ENCODE measurements around the gene TEX14.
A peak's percentile ranks its signal among the peaks of the same experiment; 100 is the strongest.

Gene TEX14

GRCh38 chr17:58706351-58707140 is 14.7 kb upstream of the TEX14 start:
- Histone ChIP-seq H3K9me3 (ENCODE audit: control insufficient read depth in 5 of 5, low read length in 5 of 5) (no peaks in the 10 kb centered on the region), H3K4me1 (ENCODE audit: control insufficient read depth in 5 of 5, insufficient read depth in 5 of 5, low read length in 5 of 5) (no peaks in the 10 kb centered on the region), H3K36me3 (ENCODE audit: control insufficient read depth in 5 of 5, insufficient read depth in 5 of 5, low read length in 5 of 5) (peaks cover 20 to 29% (median 23%) of the 10 kb centered on the region in 5 donors), H3K9ac (ENCODE audit: low read length in 5 of 5) (no peak overlapping the region), H3K27ac (ENCODE audit: low read depth, low read length) (no peak overlapping the region), H3K4me3 (ENCODE audit: low read depth in 1 of 5, low read length in 5 of 5) (no peak overlapping the region), H3K27me3 (ENCODE audit: control insufficient read depth in 5 of 5, insufficient read depth in 4 of 5, low read length in 5 of 5) (no peaks in the 10 kb centered on the region)

- peaks cover 20 to 36% (median 24%) of the 10 kb centered on the region in 5 donors for H3K36me3 ChIP-seq (ENCODE audit: control insufficient read depth in 5 of 5, insufficient read depth in 5 of 5, low read length in 5 of 5)
- H3K9ac ChIP-seq (ENCODE audit: low read length in 5 of 5): no peak overlapping the region
- no peak overlapping the region for H3K27ac ChIP-seq (ENCODE audit: low read depth, low read length)
These were observed 12.1 kb upstream of the TEX14 start for GRCh38 chr17:58703916-58704286.

GRCh38 chr17:58703137-58703915 is 11.5 kb upstream of the TEX14 start:
- no peaks in the 10 kb centered on the region for H3K27me3 ChIP-seq (ENCODE audit: control insufficient read depth in 5 of 5, insufficient read depth in 4 of 5, low read length in 5 of 5)
- no peak overlapping the region for H3K4me3 ChIP-seq (ENCODE audit: low read depth in 1 of 5, low read length in 5 of 5)
- H3K27ac ChIP-seq (ENCODE audit: low read depth, low read length): no peak overlapping the region
- H3K9me3 ChIP-seq (ENCODE audit: control insufficient read depth in 5 of 5, low read length in 5 of 5): no peaks in the 10 kb centered on the region
- H3K4me1 ChIP-seq (ENCODE audit: control insufficient read depth in 5 of 5, insufficient read depth in 5 of 5, low read length in 5 of 5): no peaks in the 10 kb centered on the region
- H3K9ac ChIP-seq (ENCODE audit: low read length in 5 of 5): no peak overlapping the region
- peaks cover 20 to 36% (median 24%) of the 10 kb centered on the region in 5 donors for H3K36me3 ChIP-seq (ENCODE audit: control insufficient read depth in 5 of 5, insufficient read depth in 5 of 5, low read length in 5 of 5)

More at GRCh38 chr17:58703916-58704286, 12.1 kb upstream of the TEX14 start:
- Histone ChIP-seq H3K4me1 (ENCODE audit: control insufficient read depth in 5 of 5, insufficient read depth in 5 of 5, low read length in 5 of 5) (no peaks in the 10 kb centered on the region), H3K27me3 (ENCODE audit: control insufficient read depth in 5 of 5, insufficient read depth in 4 of 5, low read length in 5 of 5) (no peaks in the 10 kb centered on the region), H3K4me3 (ENCODE audit: low read depth in 1 of 5, low read length in 5 of 5) (no peak overlapping the region), H3K9me3 (ENCODE audit: control insufficient read depth in 5 of 5, low read length in 5 of 5) (no peaks in the 10 kb centered on the region)

GRCh38 chr17:58702708-58703107 is 10.9 kb upstream of the TEX14 start:
- Histone ChIP-seq H3K27ac (ENCODE audit: low read depth, low read length) (no peak overlapping the region), H3K36me3 (ENCODE audit: control insufficient read depth in 5 of 5, insufficient read depth in 5 of 5, low read length in 5 of 5) (peaks cover 16 to 32% (median 22%) of the 10 kb centered on the region in 5 donors), H3K4me1 (ENCODE audit: control insufficient read depth in 5 of 5, insufficient read depth in 5 of 5, low read length in 5 of 5) (no peaks in the 10 kb centered on the region), H3K9ac (ENCODE audit: low read length in 5 of 5) (no peak overlapping the region), H3K4me3 (ENCODE audit: low read depth in 1 of 5, low read length in 5 of 5) (no peak overlapping the region), H3K27me3 (ENCODE audit: control insufficient read depth in 5 of 5, insufficient read depth in 4 of 5, low read length in 5 of 5) (no peaks in the 10 kb centered on the region), H3K9me3 (ENCODE audit: control insufficient read depth in 5 of 5, low read length in 5 of 5) (no peaks in the 10 kb centered on the region)

GRCh38 chr17:58702045-58702476 is 10.2 kb upstream of the TEX14 start:
- no peak overlapping the region for H3K9ac ChIP-seq (ENCODE audit: low read length in 5 of 5)
- H3K4me1 ChIP-seq (ENCODE audit: control insufficient read depth in 5 of 5, insufficient read depth in 5 of 5, low read length in 5 of 5): no peaks in the 10 kb centered on the region
- H3K27me3 ChIP-seq (ENCODE audit: control insufficient read depth in 5 of 5, insufficient read depth in 4 of 5, low read length in 5 of 5): no peaks in the 10 kb centered on the region
- no peak overlapping the region for H3K4me3 ChIP-seq (ENCODE audit: low read depth in 1 of 5, low read length in 5 of 5)
- no peak overlapping the region for H3K27ac ChIP-seq (ENCODE audit: low read depth, low read length)
- peaks cover 15 to 30% (median 20%) of the 10 kb centered on the region in 5 donors for H3K36me3 ChIP-seq (ENCODE audit: control insufficient read depth in 5 of 5, insufficient read depth in 5 of 5, low read length in 5 of 5)
- no peaks in the 10 kb centered on the region for H3K9me3 ChIP-seq (ENCODE audit: control insufficient read depth in 5 of 5, low read length in 5 of 5)

GRCh38 chr17:58699771-58700170 is 7.9 kb upstream of the TEX14 start:
- Histone ChIP-seq H3K9ac (ENCODE audit: low read length in 5 of 5) (no peak overlapping the region), H3K27me3 (ENCODE audit: control insufficient read depth in 5 of 5, insufficient read depth in 4 of 5, low read length in 5 of 5) (no peaks in the 10 kb centered on the region), H3K9me3 (ENCODE audit: control insufficient read depth in 5 of 5, low read length in 5 of 5) (no peaks in the 10 kb centered on the region), H3K36me3 (ENCODE audit: control insufficient read depth in 5 of 5, insufficient read depth in 5 of 5, low read length in 5 of 5) (peaks cover 12 to 26% (median 23%) of the 10 kb centered on the region in 5 donors), H3K4me3 (ENCODE audit: low read depth in 1 of 5, low read length in 5 of 5) (no peak overlapping the region), H3K27ac (ENCODE audit: low read depth, low read length) (no peak overlapping the region), H3K4me1 (ENCODE audit: control insufficient read depth in 5 of 5, insufficient read depth in 5 of 5, low read length in 5 of 5) (no peaks in the 10 kb centered on the region)

GRCh38 chr17:58694826-58695225 is 3.0 kb upstream of the TEX14 start:
- Histone ChIP-seq H3K27me3 (ENCODE audit: control insufficient read depth in 5 of 5, insufficient read depth in 4 of 5, low read length in 5 of 5) (no peaks in the 10 kb centered on the region), H3K9me3 (ENCODE audit: control insufficient read depth in 5 of 5, low read length in 5 of 5) (no peaks in the 10 kb centered on the region), H3K27ac (ENCODE audit: low read depth, low read length) (no peak overlapping the region), H3K9ac (ENCODE audit: low read length in 5 of 5) (peak overlapping the region in 1 of 5 donors; percentile 21), H3K4me1 (ENCODE audit: control insufficient read depth in 5 of 5, insufficient read depth in 5 of 5, low read length in 5 of 5) (peaks cover 2 to 20% (median 18%) of the 10 kb centered on the region in 5 donors), H3K36me3 (ENCODE audit: control insufficient read depth in 5 of 5, insufficient read depth in 5 of 5, low read length in 5 of 5) (peaks cover 0 to 14% (median 6%) of the 10 kb centered on the region in 5 donors), H3K4me3 (ENCODE audit: low read depth in 1 of 5, low read length in 5 of 5) (no peak overlapping the region)

GRCh38 chr17:58694302-58694701 is 2.5 kb upstream of the TEX14 start:
- peaks cover 0 to 12% (median under 1%) of the 10 kb centered on the region in 5 donors for H3K36me3 ChIP-seq (ENCODE audit: control insufficient read depth in 5 of 5, insufficient read depth in 5 of 5, low read length in 5 of 5)
- no peak overlapping the region for H3K27ac ChIP-seq (ENCODE audit: low read depth, low read length)
- no peaks in the 10 kb centered on the region for H3K9me3 ChIP-seq (ENCODE audit: control insufficient read depth in 5 of 5, low read length in 5 of 5)
- no peak overlapping the region for H3K4me3 ChIP-seq (ENCODE audit: low read depth in 1 of 5, low read length in 5 of 5)
- H3K4me1 ChIP-seq (ENCODE audit: control insufficient read depth in 5 of 5, insufficient read depth in 5 of 5, low read length in 5 of 5): peaks cover 2 to 20% (median 18%) of the 10 kb centered on the region in 5 donors
- no peaks in the 10 kb centered on the region for H3K27me3 ChIP-seq (ENCODE audit: control insufficient read depth in 5 of 5, insufficient read depth in 4 of 5, low read length in 5 of 5)
- H3K9ac ChIP-seq (ENCODE audit: low read length in 5 of 5): no peak overlapping the region

GRCh38 chr17:58693751-58694150 is 1.9 kb upstream of the TEX14 start:
- Histone ChIP-seq H3K9ac (ENCODE audit: low read length in 5 of 5) (peak overlapping the region in 1 of 5 donors; percentile 41), H3K27me3 (ENCODE audit: control insufficient read depth in 5 of 5, insufficient read depth in 4 of 5, low read length in 5 of 5) (no peaks in the 10 kb centered on the region), H3K9me3 (ENCODE audit: control insufficient read depth in 5 of 5, low read length in 5 of 5) (no peaks in the 10 kb centered on the region), H3K36me3 (ENCODE audit: control insufficient read depth in 5 of 5, insufficient read depth in 5 of 5, low read length in 5 of 5) (peaks cover 0 to 11% (median 0%) of the 10 kb centered on the region in 5 donors), H3K27ac (ENCODE audit: low read depth, low read length) (no peak overlapping the region), H3K4me3 (ENCODE audit: low read depth in 1 of 5, low read length in 5 of 5) (no peak overlapping the region), H3K4me1 (ENCODE audit: control insufficient read depth in 5 of 5, insufficient read depth in 5 of 5, low read length in 5 of 5) (peaks cover 2 to 20% (median 18%) of the 10 kb centered on the region in 5 donors)

- Histone ChIP-seq H3K36me3 (ENCODE audit: control insufficient read depth in 5 of 5, insufficient read depth in 5 of 5, low read length in 5 of 5) (peaks cover 0 to 11% (median 0%) of the 10 kb centered on the region in 5 donors), H3K4me1 (ENCODE audit: control insufficient read depth in 5 of 5, insufficient read depth in 5 of 5, low read length in 5 of 5) (peaks cover 2 to 20% (median 18%) of the 10 kb centered on the region in 5 donors), H3K27ac (ENCODE audit: low read depth, low read length) (peak overlapping the region; percentile 76), H3K9ac (ENCODE audit: low read length in 5 of 5) (peak overlapping the region in 4 of 5 donors; percentile 69 to 97 (median 88)), H3K9me3 (ENCODE audit: control insufficient read depth in 5 of 5, low read length in 5 of 5) (no peaks in the 10 kb centered on the region), H3K4me3 (ENCODE audit: low read depth in 1 of 5, low read length in 5 of 5) (peak overlapping the region; percentile 75 to 96 (median 87)), H3K27me3 (ENCODE audit: control insufficient read depth in 5 of 5, insufficient read depth in 4 of 5, low read length in 5 of 5) (no peaks in the 10 kb centered on the region)
These were observed 1.4 kb upstream of the TEX14 start for GRCh38 chr17:58693208-58693607.

Measured in subcutaneous abdominal adipose tissue (tissue), 5 donors.